SU-DHL-6 (cell line): ENCODE data around the gene GTF2IRD2.
"Not testable (repeated sequence)": the region's sequence is repeated elsewhere in the genome, so short reads cannot be mapped to it uniquely, and the experiment has no call there.

Source experiments
- H2AFZ ChIP-seq: fragments of 200-600 bp; sonication (generic); 2 replicates; pipeline ENCODE4 v1.6.1; 2014; ENCODE audit warnings: low read depth, mild to moderate bottlenecking, moderate library complexity, mixed read lengths, antibody characterized with exemption, low read length; ENCODE audit not compliant: severe bottlenecking
- H3F3A ChIP-seq: fragments of 200-600 bp; shearing (Covaris generic); 2 replicates; pipeline ENCODE4 v1.6.0; 2016; ENCODE audit warnings: antibody characterized with exemption, mild to moderate bottlenecking; ENCODE audit not compliant: insufficient read depth
- H3K27ac ChIP-seq: fragments of 200-600 bp; sonication (generic); 2 replicates; pipeline ENCODE4 v1.5.1; 2016; ENCODE audit warnings: low read depth, mild to moderate bottlenecking, low read length, moderate library complexity, mixed read lengths
- H3K27me3 ChIP-seq: fragments of 200-600 bp; sonication (generic), shearing (Covaris generic); 2 replicates; pipeline ENCODE4 v1.6.0; 2014; ENCODE audit warnings: mild to moderate bottlenecking, low read length
- H3K36me3 ChIP-seq: fragments of 200-600 bp; sonication (generic); 2 replicates; pipeline ENCODE4 v1.6.1; 2014; ENCODE audit warnings: mild to moderate bottlenecking, low read length, mixed read lengths
- H3K4me2 ChIP-seq: fragments of 300-600, 200-600 bp; shearing (Covaris generic), sonication (generic); 2 replicates; pipeline ENCODE4 v1.6.0; 2014; ENCODE audit warnings: low read length, low read depth, mild to moderate bottlenecking; ENCODE audit not compliant: poor library complexity, severe bottlenecking
- H3K4me3 ChIP-seq: fragments of 200-600 bp; sonication (generic); 2 replicates; pipeline ENCODE4 v1.5.1; 2014; ENCODE audit warnings: antibody characterized with exemption, low read length, mild to moderate bottlenecking, mixed read lengths; ENCODE audit not compliant: insufficient read depth, poor library complexity, severe bottlenecking
- H3K79me2 ChIP-seq: fragments of 200-600 bp; sonication (generic); 2 replicates; pipeline ENCODE4 v1.6.1; 2014; ENCODE audit warnings: mild to moderate bottlenecking, low read length, moderate library complexity; ENCODE audit not compliant: insufficient read depth
- H3K9ac ChIP-seq: fragments of 200-600 bp; sonication (generic); 2 replicates; pipeline ENCODE4 v1.7.0; 2014; ENCODE audit warnings: mild to moderate bottlenecking, low read length
- H3K9me2 ChIP-seq: fragments of 200-600 bp; sonication (generic); replicated peaks from 2 replicates; pipeline ENCODE4 v1.6.1; 2014; ENCODE audit warnings: low read length; ENCODE audit not compliant: insufficient read depth
- H3K9me3 ChIP-seq: fragments of 200-600 bp; sonication (generic); 2 replicates; pipeline ENCODE4 v1.6.1; 2014; ENCODE audit warnings: low read length, mixed read lengths; ENCODE audit not compliant: insufficient read depth
- H4K20me1 ChIP-seq: fragments of 200-600 bp; sonication (generic); 2 replicates; pipeline ENCODE4 v1.6.1; 2014; ENCODE audit warnings: low read depth, mild to moderate bottlenecking, antibody characterized with exemption, low read length, moderate library complexity, mixed read lengths

GTF2IRD2 gene

DNA sequence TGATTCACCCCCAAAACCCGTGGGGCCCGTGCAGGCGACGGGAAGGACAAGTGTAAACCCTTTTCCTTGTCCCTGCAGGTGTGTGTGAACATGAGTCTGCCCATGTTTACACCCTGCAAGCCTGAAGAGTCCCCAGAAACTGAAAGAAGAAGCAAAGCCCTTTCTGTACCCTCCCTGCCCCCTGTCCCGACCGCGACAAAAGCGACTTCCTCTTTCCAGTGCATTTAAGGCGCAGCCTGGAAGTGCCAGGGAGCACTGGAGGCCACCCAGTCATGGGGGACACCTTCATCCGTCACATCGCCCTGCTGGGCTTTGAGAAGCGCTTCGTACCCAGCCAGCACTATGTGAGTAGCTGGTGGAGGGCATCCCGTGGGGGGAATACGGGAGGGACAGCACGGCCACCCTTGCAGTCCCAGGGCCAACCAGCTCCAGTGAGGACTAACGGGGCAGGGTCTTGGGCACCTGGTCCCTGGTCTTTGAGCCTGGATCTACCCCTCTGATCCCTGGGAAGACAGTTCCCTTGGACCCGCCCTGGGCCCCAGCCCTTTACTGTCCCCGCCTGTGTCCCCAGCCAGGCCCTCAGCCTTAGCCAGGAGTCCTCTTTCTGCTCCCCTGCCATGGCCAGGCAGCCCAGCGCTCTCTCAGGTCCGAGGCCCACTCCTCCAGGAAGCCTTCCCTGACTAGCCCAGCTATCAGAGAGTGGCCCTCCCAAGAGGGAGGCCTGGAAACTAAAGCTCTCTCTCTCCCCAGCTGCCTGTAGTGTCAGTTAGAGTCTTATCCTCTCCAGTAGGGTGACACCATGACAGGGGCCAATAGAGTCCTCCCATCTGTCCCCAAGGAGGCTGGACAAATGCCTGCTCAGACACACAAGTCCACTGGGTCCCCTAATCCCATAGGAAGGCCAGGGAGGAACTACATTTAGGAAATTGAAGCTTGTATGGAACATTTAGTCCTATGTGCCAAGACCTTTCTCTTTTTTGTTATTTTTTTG is 77.3 kb downstream of the GTF2IRD2 start, which contains the start of gene NCF1:
TSS of gene NCF1 (plus strand) at position 252 of the 991 bp plus-strand sequence. CDS start at position 273, 21 bp downstream.
- not testable (repeated sequence) for H3K9me2 ChIP-seq, H3K36me3 ChIP-seq, H2AFZ ChIP-seq, H3K4me2 ChIP-seq, H3F3A ChIP-seq, H3K27me3 ChIP-seq, H3K9me3 ChIP-seq, H3K27ac ChIP-seq, H3K9ac ChIP-seq, H4K20me1 ChIP-seq, H3K79me2 ChIP-seq, H3K4me3 ChIP-seq

DNA sequence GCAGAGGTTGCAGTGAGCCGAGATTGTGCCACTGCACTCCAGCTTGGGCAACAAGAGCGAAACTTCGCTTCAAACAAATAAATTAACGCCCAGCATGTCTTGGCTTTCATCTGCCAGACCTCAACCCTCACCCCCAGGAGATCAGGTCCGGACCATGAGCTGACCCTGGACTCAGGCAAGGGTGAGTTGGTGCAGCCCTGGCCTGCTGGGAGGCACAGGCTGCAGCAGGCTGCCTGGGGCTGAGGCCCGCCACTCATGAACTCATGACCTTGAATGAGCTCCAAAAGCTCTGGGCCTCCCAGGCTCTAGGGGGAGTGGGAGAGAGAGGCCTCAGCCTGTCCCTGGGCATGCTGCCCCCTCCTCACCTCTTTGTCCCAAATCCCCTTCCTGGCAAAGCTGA is 79.3 kb downstream of the GTF2IRD2 start:
- H4K20me1 ChIP-seq, H3K79me2 ChIP-seq, H3K27me3 ChIP-seq, H2AFZ ChIP-seq, H3K36me3 ChIP-seq, H3K4me2 ChIP-seq, H3K9me2 ChIP-seq, H3K9ac ChIP-seq, H3K27ac ChIP-seq, H3F3A ChIP-seq, H3K4me3 ChIP-seq, H3K9me3 ChIP-seq: not testable (repeated sequence)

DNA sequence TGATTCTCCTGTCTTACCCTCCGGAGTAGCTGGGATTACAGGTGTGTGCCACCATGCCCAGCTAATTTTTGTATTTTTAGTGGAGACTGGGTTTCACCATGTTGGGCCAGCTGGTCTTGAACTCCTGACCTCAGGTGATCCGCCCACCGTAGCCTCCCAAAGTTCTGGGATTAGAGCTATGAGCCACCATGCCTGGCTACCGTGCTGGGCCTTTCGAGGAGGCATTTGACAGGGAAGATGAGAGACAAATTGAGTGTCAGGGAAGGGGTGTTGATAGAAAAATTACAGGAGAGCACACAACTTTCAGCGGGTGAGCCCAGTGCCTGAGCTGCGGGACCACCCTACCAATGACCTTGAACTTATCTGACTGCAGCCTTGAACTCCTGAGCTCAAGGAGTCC is 81.3 kb downstream of the GTF2IRD2 start:
- H3K79me2 ChIP-seq, H3K9me2 ChIP-seq, H3K4me3 ChIP-seq, H3K27ac ChIP-seq, H3K27me3 ChIP-seq, H4K20me1 ChIP-seq, H2AFZ ChIP-seq, H3K9ac ChIP-seq, H3K4me2 ChIP-seq, H3K36me3 ChIP-seq, H3F3A ChIP-seq, H3K9me3 ChIP-seq: not testable (repeated sequence)

DNA sequence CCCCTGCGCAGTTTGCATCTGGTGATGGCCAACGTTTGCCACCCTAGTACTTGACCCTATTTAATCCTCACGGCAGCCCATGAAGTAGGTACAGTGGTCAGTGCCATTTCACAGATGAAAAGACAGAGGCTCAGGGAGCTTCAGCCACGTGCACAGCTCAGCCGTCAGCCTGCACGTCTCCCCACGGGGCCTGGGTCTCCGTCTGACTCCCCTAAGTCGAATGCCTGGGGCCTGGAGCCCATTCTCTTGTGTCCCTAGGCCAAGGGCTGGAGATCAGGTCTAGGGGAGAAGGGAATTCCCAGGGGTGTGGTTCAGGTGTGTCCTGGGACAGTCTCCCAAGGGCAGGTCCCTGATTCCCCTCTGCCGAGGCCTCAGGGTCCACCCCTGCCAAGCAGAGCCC is 84.4 kb downstream of the GTF2IRD2 start:
- H4K20me1 ChIP-seq, H3K9ac ChIP-seq, H2AFZ ChIP-seq, H3K4me3 ChIP-seq, H3K79me2 ChIP-seq, H3K9me3 ChIP-seq, H3F3A ChIP-seq, H3K4me2 ChIP-seq, H3K9me2 ChIP-seq, H3K36me3 ChIP-seq, H3K27me3 ChIP-seq: not testable (repeated sequence)
- peak overlapping the region; percentile 78 for H3K27ac ChIP-seq

DNA sequence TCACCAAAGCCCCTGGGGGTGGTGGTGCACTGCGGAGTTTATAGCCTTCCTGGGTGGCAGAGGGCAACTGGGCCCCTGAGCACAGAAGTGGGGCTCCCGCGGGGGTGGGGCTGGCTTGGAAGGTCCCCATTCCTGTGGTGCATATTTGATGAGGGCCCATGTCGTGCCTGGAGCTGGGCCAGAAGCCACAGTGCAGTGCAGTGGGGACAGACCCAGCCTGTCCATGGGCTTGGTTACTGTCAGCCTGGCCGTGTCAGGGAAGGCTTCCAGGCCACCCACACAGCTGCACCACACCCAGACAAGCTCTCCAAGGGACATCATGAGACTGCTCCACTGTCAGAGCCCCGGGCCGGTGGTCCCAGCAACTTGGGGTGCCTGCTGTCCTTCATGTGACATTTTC is 84.9 kb downstream of the GTF2IRD2 start:
- H3K4me2 ChIP-seq, H3F3A ChIP-seq, H3K9me2 ChIP-seq, H3K36me3 ChIP-seq, H4K20me1 ChIP-seq, H3K9me3 ChIP-seq, H3K4me3 ChIP-seq, H3K79me2 ChIP-seq, H3K9ac ChIP-seq, H3K27me3 ChIP-seq, H2AFZ ChIP-seq: not testable (repeated sequence)
- H3K27ac ChIP-seq: peak overlapping the region; percentile 78

DNA sequence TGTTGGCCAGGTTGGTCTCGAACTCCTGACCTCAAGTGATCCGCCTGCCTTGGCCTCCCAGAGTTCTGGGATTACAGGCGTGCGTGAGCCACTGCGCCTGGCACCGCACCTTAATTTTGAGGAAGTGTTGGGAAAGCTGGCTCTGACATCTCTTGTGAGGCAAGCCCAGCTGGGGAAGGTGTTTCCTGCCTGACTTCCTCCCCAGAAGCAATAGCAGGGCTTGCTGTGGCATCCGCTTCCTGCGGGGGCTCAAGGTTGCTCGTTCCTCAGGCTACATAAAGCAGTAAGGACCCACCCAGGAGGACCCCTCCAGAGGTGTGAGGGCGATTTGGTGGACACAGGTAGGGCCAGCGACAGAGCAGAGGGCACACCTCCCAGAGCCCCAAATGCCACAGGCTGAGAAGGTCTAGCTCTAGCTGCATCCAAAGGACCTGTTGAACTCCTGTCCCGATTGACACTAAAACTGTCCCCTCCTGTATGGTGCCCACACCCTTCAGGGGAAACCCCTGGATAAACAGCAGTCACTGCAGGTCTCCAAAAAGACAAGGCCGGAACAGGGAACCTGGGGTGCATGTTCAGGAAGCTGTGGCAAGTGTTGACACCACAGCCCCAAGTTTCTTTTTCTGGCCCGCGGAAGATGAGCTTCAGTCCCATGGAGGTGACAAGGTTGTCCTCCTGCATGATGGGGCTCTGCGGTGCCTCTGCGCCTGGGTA is 86.0 kb downstream of the GTF2IRD2 start:
- H3K79me2 ChIP-seq, H3F3A ChIP-seq, H2AFZ ChIP-seq, H3K4me2 ChIP-seq, H4K20me1 ChIP-seq, H3K9me2 ChIP-seq, H3K4me3 ChIP-seq, H3K9ac ChIP-seq, H3K9me3 ChIP-seq, H3K27me3 ChIP-seq, H3K36me3 ChIP-seq, H3K27ac ChIP-seq: not testable (repeated sequence)

DNA sequence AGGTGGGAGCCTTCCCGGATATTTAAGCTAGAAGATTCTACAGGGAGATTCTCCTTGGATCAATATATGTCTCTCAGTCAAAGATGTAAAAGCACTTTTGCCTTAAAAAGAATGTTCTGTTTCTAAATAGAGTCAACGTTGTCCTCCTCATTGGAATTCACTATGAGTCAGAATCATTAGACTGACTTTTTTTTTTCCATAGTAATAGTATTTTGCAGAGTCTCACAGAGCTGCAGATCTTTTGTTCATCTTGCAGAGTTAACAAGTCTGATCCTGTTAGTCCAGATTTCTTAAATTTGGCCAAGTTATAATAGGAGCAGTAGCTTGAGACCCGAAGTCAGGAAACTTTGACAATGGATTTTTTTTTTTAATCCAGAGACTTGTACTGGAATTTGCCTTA is 92.4 kb downstream of the GTF2IRD2 start:
- not testable (repeated sequence) for H3K27me3 ChIP-seq, H3K9me3 ChIP-seq, H3K27ac ChIP-seq, H3K79me2 ChIP-seq, H3F3A ChIP-seq, H3K4me2 ChIP-seq, H3K4me3 ChIP-seq, H3K36me3 ChIP-seq, H2AFZ ChIP-seq, H4K20me1 ChIP-seq, H3K9me2 ChIP-seq, H3K9ac ChIP-seq

DNA sequence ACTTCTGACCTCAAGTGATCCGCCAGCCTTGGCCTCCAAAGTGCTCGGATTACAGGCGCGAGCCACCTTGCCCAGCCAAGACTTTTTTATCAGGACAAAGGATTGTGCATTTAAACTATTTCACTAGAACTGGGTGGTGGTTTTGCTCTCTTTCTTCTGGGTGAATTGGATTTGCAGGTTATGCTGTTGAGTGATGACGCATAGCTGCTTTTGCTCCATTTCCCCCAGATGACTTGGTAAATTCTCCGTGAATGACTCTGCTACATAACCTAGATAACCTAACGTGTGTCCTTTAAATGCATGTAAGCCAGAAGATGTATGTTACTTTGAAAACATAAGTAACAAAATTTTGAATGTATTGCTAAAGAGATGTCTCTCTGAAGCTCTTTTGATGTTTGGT is 93.1 kb downstream of the GTF2IRD2 start:
- H4K20me1 ChIP-seq, H3K27ac ChIP-seq: not testable (repeated sequence)

More for the DNA sequence above, 93.1 kb downstream of the GTF2IRD2 start:
- not testable (repeated sequence) for H3K9me2 ChIP-seq, H3F3A ChIP-seq, H3K4me3 ChIP-seq, H3K79me2 ChIP-seq, H3K36me3 ChIP-seq, H3K9me3 ChIP-seq, H3K4me2 ChIP-seq, H3K9ac ChIP-seq, H3K27me3 ChIP-seq, H2AFZ ChIP-seq
